ENCODE measurements around the gene DNASE1L1.

DNA sequence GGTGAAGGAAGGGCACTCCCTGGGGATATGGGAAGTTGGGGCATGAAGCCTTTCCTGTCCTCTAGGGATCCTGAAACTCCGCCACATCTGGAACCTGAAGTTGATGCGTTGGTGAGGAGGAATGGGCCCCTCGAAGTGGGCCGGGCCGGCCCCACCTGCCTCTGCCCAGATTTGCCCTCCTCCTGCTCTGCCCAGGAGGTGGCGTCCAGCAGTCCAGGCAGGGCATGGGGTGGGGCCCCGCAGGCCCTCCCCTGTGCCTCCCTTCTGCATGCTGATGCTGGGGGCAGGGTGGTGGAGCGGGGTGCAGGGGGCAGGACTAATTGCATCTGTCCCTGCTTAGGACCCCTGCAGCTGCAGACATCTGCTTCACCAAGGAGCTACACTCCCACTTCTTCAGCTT lies 4.1 kb upstream of the DNASE1L1 start:
- no peak for TF ChIP-seq POLR2A (IDR thresholded peaks at IDR 0.05; ENCODE audit: low read depth, low read length)
- no peak for TF ChIP-seq POLR2AphosphoS5 (IDR thresholded peaks at IDR 0.05; ENCODE audit: low read depth, low read length)
- no peak for TF ChIP-seq TAF1 (IDR thresholded peaks at IDR 0.05; ENCODE audit: borderline replicate concordance, low read depth, low read length)

Measured in GM12892 (cell line).